ENCODE data around the gene LRRC14B.

- TF ChIP-seq, protein P1, sequence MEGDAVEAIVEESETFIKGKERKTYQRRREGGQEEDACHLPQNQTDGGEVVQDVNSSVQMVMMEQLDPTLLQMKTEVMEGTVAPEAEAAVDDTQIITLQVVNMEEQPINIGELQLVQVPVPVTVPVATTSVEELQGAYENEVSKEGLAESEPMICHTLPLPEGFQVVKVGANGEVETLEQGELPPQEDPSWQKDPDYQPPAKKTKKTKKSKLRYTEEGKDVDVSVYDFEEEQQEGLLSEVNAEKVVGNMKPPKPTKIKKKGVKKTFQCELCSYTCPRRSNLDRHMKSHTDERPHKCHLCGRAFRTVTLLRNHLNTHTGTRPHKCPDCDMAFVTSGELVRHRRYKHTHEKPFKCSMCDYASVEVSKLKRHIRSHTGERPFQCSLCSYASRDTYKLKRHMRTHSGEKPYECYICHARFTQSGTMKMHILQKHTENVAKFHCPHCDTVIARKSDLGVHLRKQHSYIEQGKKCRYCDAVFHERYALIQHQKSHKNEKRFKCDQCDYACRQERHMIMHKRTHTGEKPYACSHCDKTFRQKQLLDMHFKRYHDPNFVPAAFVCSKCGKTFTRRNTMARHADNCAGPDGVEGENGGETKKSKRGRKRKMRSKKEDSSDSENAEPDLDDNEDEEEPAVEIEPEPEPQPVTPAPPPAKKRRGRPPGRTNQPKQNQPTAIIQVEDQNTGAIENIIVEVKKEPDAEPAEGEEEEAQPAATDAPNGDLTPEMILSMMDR (conservative IDR thresholded peaks at IDR 0.05; ENCODE audit: low read depth, low read length), result no peak
- no peak for TF ChIP-seq EZH2phosphoT487 (IDR thresholded peaks at IDR 0.05; ENCODE audit: borderline replicate concordance, low read length)
Measured at GRCh38 chr5:162565-163337, 28.5 kb upstream of the LRRC14B start.

Data from PC-3 (cell line).